K562 (cell line): ENCODE measurements around the gene DDX5.

Source experiments
- EHMT2 ChIP-seq: fragments of 450-650 bp; IDR thresholded peaks from 2 replicates; pipeline ENCODE4 v1.6.1; 2018; ENCODE audit warnings: antibody characterized with exemption
- NR2C2 ChIP-seq, 2 experiments: fragments of 200-800 bp in 1 of 2; sonication (Bioruptor generic) in 1 of 2; sonication (generic) in 1 of 2; formaldehyde crosslinking in 1 of 2; IDR thresholded peaks; 2 replicates each; pipeline versions ENCODE4 v1.6.1 to v1.8.0; 2016 to 2022; ENCODE audit warnings: mild to moderate bottlenecking in 1 of 2, missing compliant biosample characterization in 1 of 2, missing genetic modification characterization in 1 of 2, missing genetic modification reagents in 1 of 2
- TAF1 ChIP-seq: IDR thresholded peaks from 2 replicates; pipeline ENCODE4 v1.6.1; 2011; ENCODE audit warnings: mild to moderate bottlenecking, low read length, moderate library complexity; ENCODE audit not compliant: insufficient read depth, control insufficient read depth, severe bottlenecking; ENCODE audit errors: extremely low read depth
- TF ChIP-seq, protein P1 (sequence below), 3 experiments: IDR thresholded peaks in 2 of 3; conservative IDR thresholded peaks in 1 of 3; 2 replicates each; pipeline ENCODE4 v1.5.1; 2011 to 2012; ENCODE audit warnings: low read length in 3 of 3, mild to moderate bottlenecking in 3 of 3, control low read depth in 2 of 3, improper control_type of control experiment in 1 of 3, inconsistent platforms in 1 of 3, low read depth in 1 of 3, mixed read lengths in 1 of 3, moderate library complexity in 1 of 3; ENCODE audit not compliant: insufficient read depth in 2 of 3
- TF ChIP-seq, protein P2 (sequence below): sonication (generic); formaldehyde crosslinking; IDR thresholded peaks from 2 replicates; pipeline ENCODE4 v1.9.0; 2022; ENCODE audit warnings: mild to moderate bottlenecking, missing genetic modification reagents
- TF ChIP-seq, protein P3 (sequence below): fragments of 250-450 bp; sonication (Bioruptor Pico); IDR thresholded peaks from 2 replicates; pipeline ENCODE4 v1.8.0; 2021; ENCODE audit warnings: moderate library complexity, mild to moderate bottlenecking, inconsistent platforms
- TF ChIP-seq, protein P4 (sequence below): sonication (generic); formaldehyde crosslinking; IDR thresholded peaks from 2 replicates; pipeline ENCODE4 v1.8.1; 2023; ENCODE audit warnings: mild to moderate bottlenecking, missing genetic modification reagents

DNA sequence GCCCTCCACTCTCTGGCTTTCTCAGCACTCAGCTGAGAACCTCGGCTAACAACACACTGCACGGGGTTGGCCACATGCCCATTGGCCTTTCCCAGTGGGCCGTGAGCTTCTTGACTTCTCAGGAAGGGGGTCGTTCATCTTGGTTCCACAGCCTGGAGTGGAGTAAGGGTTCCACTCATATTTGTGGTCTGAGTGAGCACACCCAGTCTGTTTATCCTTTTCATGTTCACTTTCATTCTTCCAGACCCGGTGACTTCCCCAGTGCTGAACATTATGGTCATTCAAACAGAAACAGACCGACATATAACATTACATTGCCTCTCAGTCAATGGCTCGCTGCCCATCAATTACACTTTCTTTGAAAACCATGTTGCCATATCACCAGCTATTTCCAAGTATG lies 48.9 kb downstream of the DDX5 start:
- TF ChIP-seq, protein P1, sequence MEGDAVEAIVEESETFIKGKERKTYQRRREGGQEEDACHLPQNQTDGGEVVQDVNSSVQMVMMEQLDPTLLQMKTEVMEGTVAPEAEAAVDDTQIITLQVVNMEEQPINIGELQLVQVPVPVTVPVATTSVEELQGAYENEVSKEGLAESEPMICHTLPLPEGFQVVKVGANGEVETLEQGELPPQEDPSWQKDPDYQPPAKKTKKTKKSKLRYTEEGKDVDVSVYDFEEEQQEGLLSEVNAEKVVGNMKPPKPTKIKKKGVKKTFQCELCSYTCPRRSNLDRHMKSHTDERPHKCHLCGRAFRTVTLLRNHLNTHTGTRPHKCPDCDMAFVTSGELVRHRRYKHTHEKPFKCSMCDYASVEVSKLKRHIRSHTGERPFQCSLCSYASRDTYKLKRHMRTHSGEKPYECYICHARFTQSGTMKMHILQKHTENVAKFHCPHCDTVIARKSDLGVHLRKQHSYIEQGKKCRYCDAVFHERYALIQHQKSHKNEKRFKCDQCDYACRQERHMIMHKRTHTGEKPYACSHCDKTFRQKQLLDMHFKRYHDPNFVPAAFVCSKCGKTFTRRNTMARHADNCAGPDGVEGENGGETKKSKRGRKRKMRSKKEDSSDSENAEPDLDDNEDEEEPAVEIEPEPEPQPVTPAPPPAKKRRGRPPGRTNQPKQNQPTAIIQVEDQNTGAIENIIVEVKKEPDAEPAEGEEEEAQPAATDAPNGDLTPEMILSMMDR (IDR thresholded peaks at IDR 0.05 in 2 of 3, conservative IDR thresholded peaks at IDR 0.05 in 1 of 3; ENCODE audit: insufficient read depth in 2 of 3, low read depth in 1 of 3, low read length in 3 of 3): no peak
- TF ChIP-seq, protein P2, sequence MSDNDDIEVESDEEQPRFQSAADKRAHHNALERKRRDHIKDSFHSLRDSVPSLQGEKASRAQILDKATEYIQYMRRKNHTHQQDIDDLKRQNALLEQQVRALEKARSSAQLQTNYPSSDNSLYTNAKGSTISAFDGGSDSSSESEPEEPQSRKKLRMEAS: no peak
- TF ChIP-seq, protein P3, sequence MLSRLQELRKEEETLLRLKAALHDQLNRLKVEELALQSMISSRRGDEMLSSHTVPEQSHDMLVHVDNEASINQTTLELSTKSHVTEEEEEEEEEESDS: no peak
- no peak for TF ChIP-seq EHMT2
- TF ChIP-seq TAF1: no peak
- TF ChIP-seq, protein P4, sequence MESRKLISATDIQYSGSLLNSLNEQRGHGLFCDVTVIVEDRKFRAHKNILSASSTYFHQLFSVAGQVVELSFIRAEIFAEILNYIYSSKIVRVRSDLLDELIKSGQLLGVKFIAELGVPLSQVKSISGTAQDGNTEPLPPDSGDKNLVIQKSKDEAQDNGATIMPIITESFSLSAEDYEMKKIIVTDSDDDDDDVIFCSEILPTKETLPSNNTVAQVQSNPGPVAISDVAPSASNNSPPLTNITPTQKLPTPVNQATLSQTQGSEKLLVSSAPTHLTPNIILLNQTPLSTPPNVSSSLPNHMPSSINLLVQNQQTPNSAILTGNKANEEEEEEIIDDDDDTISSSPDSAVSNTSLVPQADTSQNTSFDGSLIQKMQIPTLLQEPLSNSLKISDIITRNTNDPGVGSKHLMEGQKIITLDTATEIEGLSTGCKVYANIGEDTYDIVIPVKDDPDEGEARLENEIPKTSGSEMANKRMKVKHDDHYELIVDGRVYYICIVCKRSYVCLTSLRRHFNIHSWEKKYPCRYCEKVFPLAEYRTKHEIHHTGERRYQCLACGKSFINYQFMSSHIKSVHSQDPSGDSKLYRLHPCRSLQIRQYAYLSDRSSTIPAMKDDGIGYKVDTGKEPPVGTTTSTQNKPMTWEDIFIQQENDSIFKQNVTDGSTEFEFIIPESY (CRISPR knock-in tag): no peak
- no peak for TF ChIP-seq NR2C2 (CRISPR knock-in tag; IDR thresholded peaks at IDR 0.05)
- no peak for TF ChIP-seq NR2C2 (tag; IDR thresholded peaks at IDR 0.05)
